K562 (cell line): ENCODE measurements around the gene PIK3R1. TPM values are rescaled to one million over a fixed set of nuclear protein-coding genes. Genes with fewer than 3 reads are reported as not detected.

Source experiments
- ATAC-seq: fragments of 200-7000 bp; cut with Tn5 transposase; 3 replicates; pipeline ENCODE4 v1.9.1; 2020; ENCODE audit warnings: moderate library complexity
- BruUV-seq: library from RNA; stranded (reverse); fragments of 400-500 nt; replicated peaks from 2 replicates; lab custom pipeline; 2021; lab: Mats Ljungman, UMichigan
- CTCF ChIA-PET: fragments of 300-600 bp; formaldehyde crosslinking; extraction: SDS; loops from one replicate; lab custom pipeline; 2021; ENCODE audit warnings: low intra/inter-chr PET ratio; lab: Yijun Ruan, JAX
- POLR2A ChIA-PET: fragments of 300-600, 350-650 bp; sonication (Branson Sonifier 250); formaldehyde crosslinking; extraction: SDS; loops from one replicate; lab custom pipeline; 2021; ENCODE audit warnings: antibody characterized with exemption, inconsistent platforms; lab: Yijun Ruan, JAX
- DNase-seq, 4 experiments: peaks; one replicate each; pipeline versions ENCODE4 v3.0.0 to v3.0.0-alpha.2; 2011 to 2018; ENCODE audit warnings: low spot score in 3 of 4, mixed read lengths in 3 of 4; ENCODE audit errors: extremely low read depth in 1 of 4
- FAIRE-seq: peaks from 2 replicates; lab custom pipeline; 2011; peaks lifted over from hg19 to GRCh38; lab: Jason Lieb, UNC
- H2AFZ ChIP-seq: 2 replicates; pipeline ENCODE4 v1.6.0; 2011; ENCODE audit warnings: low read depth, low read length, control low read depth, inconsistent platforms
- H3K27ac ChIP-seq: fragments of 200-600 bp; 3 replicates; pipeline ENCODE4 v1.8.0; 2011; ENCODE audit warnings: low read depth, mild to moderate bottlenecking, control low read depth, inconsistent platforms, low read length, moderate library complexity, mixed read lengths; ENCODE audit errors: extremely low read depth
- H3K27me3 ChIP-seq, 2 experiments: fragments of 300-600 bp in 1 of 2; 2 replicates in 1 of 2; 3 replicates in 1 of 2; pipeline versions ENCODE4 v1.6.0 to v1.8.0; 2011; ENCODE audit warnings: inconsistent platforms in 2 of 2, low read length in 2 of 2, mild to moderate bottlenecking in 1 of 2, mixed read lengths in 1 of 2, moderate library complexity in 1 of 2; ENCODE audit not compliant: control insufficient read depth in 2 of 2, insufficient read depth in 2 of 2
- H3K36me3 ChIP-seq: fragments of 300-600 bp; 3 replicates; pipeline ENCODE4 v1.8.0; 2011; ENCODE audit warnings: mild to moderate bottlenecking, low read length, inconsistent platforms; ENCODE audit not compliant: control insufficient read depth, insufficient read depth
- H3K4me1 ChIP-seq, 2 experiments: fragments of 200-600 bp in 1 of 2; replicated peaks in 1 of 2; 2 replicates in 1 of 2; 3 replicates in 1 of 2; pipeline versions ENCODE4 v1.5.1 to v1.8.0; 2011; ENCODE audit warnings: inconsistent platforms in 2 of 2, low read length in 2 of 2, mild to moderate bottlenecking in 1 of 2, mixed read lengths in 1 of 2, moderate library complexity in 1 of 2; ENCODE audit not compliant: control insufficient read depth in 2 of 2, insufficient read depth in 2 of 2
- H3K4me2 ChIP-seq: 2 replicates; pipeline ENCODE4 v1.6.1; 2011; ENCODE audit warnings: low read length, control low read depth, inconsistent platforms, mixed read lengths; ENCODE audit not compliant: insufficient read depth
- H3K4me3 ChIP-seq: fragments of 200-600 bp; sonication (generic), shearing (Covaris generic); 2 replicates; pipeline ENCODE4 v1.5.1; 2016; ENCODE audit warnings: control low read depth, inconsistent platforms
- H3K79me2 ChIP-seq: fragments of 200-600 bp; 3 replicates; pipeline ENCODE4 v1.8.0; 2011; ENCODE audit warnings: low read length, inconsistent platforms; ENCODE audit not compliant: control insufficient read depth, insufficient read depth
- H3K9ac ChIP-seq, 2 experiments: 2 replicates each; pipeline versions ENCODE4 v1.6.0 to v1.6.1; 2011; ENCODE audit warnings: low read depth in 2 of 2, low read length in 2 of 2, control low read depth in 1 of 2, inconsistent platforms in 1 of 2, mild to moderate bottlenecking in 1 of 2, mixed read lengths in 1 of 2; ENCODE audit not compliant: insufficient read depth in 1 of 2
- H3K9me1 ChIP-seq: one replicate; pipeline ENCODE4 v1.6.0; 2011; ENCODE audit warnings: inconsistent platforms, mild to moderate bottlenecking, low read length, moderate library complexity; ENCODE audit not compliant: control insufficient read depth, insufficient read depth
- H3K9me3 ChIP-seq: replicated peaks from 2 replicates; pipeline ENCODE4 v1.5.1; 2011; ENCODE audit warnings: low read depth, low read length, inconsistent platforms; ENCODE audit not compliant: control insufficient read depth, insufficient read depth
- H4K20me1 ChIP-seq: replicated peaks from 2 replicates; pipeline ENCODE4 v1.6.1; 2011; ENCODE audit warnings: low read length, inconsistent platforms, mixed read lengths; ENCODE audit not compliant: control insufficient read depth, insufficient read depth
- HDAC8 ChIP-seq: fragments of 450-650 bp; IDR thresholded peaks from 2 replicates; pipeline ENCODE4 v1.6.1; 2016; ENCODE audit warnings: mild to moderate bottlenecking, missing genetic modification characterization, moderate library complexity, missing compliant biosample characterization
- KLF1 ChIP-seq: fragments of 450-650 bp; IDR thresholded peaks from 2 replicates; pipeline ENCODE4 v1.6.1; 2016; ENCODE audit warnings: missing genetic modification characterization, missing compliant biosample characterization
- SMARCA4 ChIP-seq: fragments of 450-650 bp; IDR thresholded peaks from 2 replicates; pipeline ENCODE4 v1.6.1; 2016
- SNRNP70 ChIP-seq: fragments of 200-400 bp; formaldehyde crosslinking; optimal IDR thresholded peaks from 2 replicates; pipeline ENCODE3; 2017; ENCODE audit warnings: low read depth, low read length
- ZBTB33 ChIP-seq: sonication (generic); formaldehyde crosslinking; IDR thresholded peaks from 2 replicates; pipeline ENCODE4 v1.8.1; 2023; ENCODE audit warnings: mild to moderate bottlenecking, missing genetic modification reagents
- ZNF324 ChIP-seq: fragments of 250-450 bp; sonication (Bioruptor Pico); IDR thresholded peaks from 2 replicates; pipeline ENCODE4 v1.4.0; 2020; ENCODE audit warnings: mild to moderate bottlenecking
- WGBS: fragments of 100-300 bp; shearing (Covaris generic); methylation state at CpG from one replicate; pipeline ENCODE4 v1.1.6; 2016; ENCODE audit warnings: low coverage, mixed read lengths; ENCODE audit not compliant: insufficient coverage; ENCODE audit errors: missing lambda C conversion rate; 5-methylcytosine and 5-hydroxymethylcytosine counted together
- in situ Hi-C: fragments of 300-500 bp; cut with MboI; formaldehyde crosslinking; loops from 4 replicates; pipeline ENCODE4 v1.15.0; 2018; ENCODE audit warnings: inconsistent platforms, mixed read lengths
- intact Hi-C: fragments of 100-400 bp; cut with micrococcal nuclease; formaldehyde crosslinking; loops from 2 replicates; pipeline ENCODE4 v1.14.2; 2022
- polyA plus RNA-seq, 8 experiments: library from polyadenylated mRNA; depleted of rRNA in 4 of 8; stranded (reverse) in 5 of 8; unstranded in 3 of 8; fragments of >200 nt; fragmentation: Nextera tagmentation in 2 of 8; fragmentation: Illumina TruSeq in 1 of 8; extraction: Ambion mirVana in 2 of 8; extraction: Trizol in 1 of 8; gene quantifications; 2 replicates each; pipeline versions ENCODE4 v1.2.1 to v1.2.3, GENCODE V29; 2011 to 2014; ENCODE audit warnings: inconsistent platforms in 1 of 8, missing spikeins in 1 of 8
- total RNA-seq, 7 experiments: library from RNA; depleted of rRNA in 6 of 7; stranded (reverse); fragments of >200 nt in 6 of 7; fragmentation: Illumina TruSeq in 2 of 7; extraction: Trizol in 2 of 7; gene quantifications; 2 replicates each; pipeline versions ENCODE4 v1.2.1 to v1.2.3, GENCODE V29; 2011 to 2021; ENCODE audit warnings: low replicate concordance in 1 of 7

The PIK3R1 gene
- total and polyA plus RNA-seq, 9 of the 15 experiments (the other 6 are each of a cell fraction or from before 2014, with no cell fraction given): 1.1 to 9.7 (median 4.8) TPM

GRCh38 chr5:68285075-68285840 is 69.7 kb downstream of the PIK3R1 start:
- H3K27me3 ChIP-seq: no peaks in the 10 kb centered on the region
- in situ Hi-C loops: loop anchor here (5.0 to 25.0 kb wide), 2 partner anchors 177 to 677 kb away; no protein-coding TSS in a partner anchor
- BruUV-seq: no TSS peak
- ATAC-seq (no peak), FAIRE-seq (no peak), DNase-seq (no peak)
- intact Hi-C loops: loop anchor here (5.0 kb wide), 1 partner anchor 192 kb away; no protein-coding TSS in a partner anchor
- no peaks in the 10 kb centered on the region for H3K9me3 ChIP-seq
- H3K36me3 ChIP-seq: peaks cover 5% of the 10 kb centered on the region; the same call in 1 of the 3 replicates
- no peak overlapping the region for H3K4me3 ChIP-seq
- H3K9me1 ChIP-seq: no peaks in the 10 kb centered on the region
- no peak overlapping the region for H3K27ac ChIP-seq
- H3K4me2 ChIP-seq: no peak overlapping the region
- H3K9ac ChIP-seq: no peak overlapping the region
- ChIA-PET CTCF (interaction anchor here (0.6 to 2.0 kb wide), 5 partner anchors 150 to 722 kb away, joined by 3 to 15 read pairs (median 9); no protein-coding TSS in a partner anchor), POLR2A (no interaction called here)
- no peaks in the 10 kb centered on the region for H3K79me2 ChIP-seq
- no peak overlapping the region for H2AFZ ChIP-seq
- 61% methylated on average over 3 of the region's 3 CpGs for WGBS
- H4K20me1 ChIP-seq: no peaks in the 10 kb centered on the region
- TF ChIP-seq HDAC8 (tag) (no peak), ZBTB33 (CRISPR knock-in tag) (no peak), SNRNP70 (no peak), KLF1 (no peak), SMARCA4 (no peak), ZNF324 (CRISPR knock-in tag) (no peak)
- peaks cover 13 to 14% of the 10 kb centered on the region in 2 experiments; a peak in 4 of 5 replicates for H3K4me1 ChIP-seq
